ENCODE results near the gene DBP.

Gene DBP

GRCh38 chr19:48665786-48666185 lies 28.6 kb upstream of the DBP start:
- Histone ChIP-seq H2BK12ac (ENCODE audit: low read length) (no peak overlapping the region), H3K79me1 (ENCODE audit: low read length) (no peaks in the 10 kb centered on the region), H3K9me3 (ENCODE audit: insufficient read depth, low read depth, low read length) (peaks cover 11% of the 10 kb centered on the region), H3K4me3 (ENCODE audit: low read depth, low read length) (no peak overlapping the region), H3K4ac (ENCODE audit: low read depth, low read length) (no peak overlapping the region), H3K9ac (ENCODE audit: low read length) (no peak overlapping the region), H3K79me2 (ENCODE audit: control insufficient read depth, insufficient read depth, low read length, poor library complexity) (no peaks in the 10 kb centered on the region), H3K36me3 (ENCODE audit: control insufficient read depth in 1 of 2, insufficient read depth in 2 of 2, low read length in 2 of 2) (no peaks in the 10 kb centered on the region), H2AK5ac (ENCODE audit: low read length) (no peak overlapping the region), H2BK120ac (ENCODE audit: insufficient read depth, low read length, poor library complexity) (no peak overlapping the region), H3K4me1 (ENCODE audit: control insufficient read depth in 1 of 2, insufficient read depth in 2 of 2, low read length in 2 of 2) (no peaks in the 10 kb centered on the region), H3K27ac (ENCODE audit: low read depth, low read length) (no peak overlapping the region), H3K18ac (ENCODE audit: low read length) (no peak overlapping the region), H2AFZ (ENCODE audit: insufficient read depth, low read length, poor library complexity) (no peak overlapping the region), H3K14ac (ENCODE audit: low read length) (no peak overlapping the region), H3K4me2 (ENCODE audit: low read length) (no peak overlapping the region), H3K23ac (ENCODE audit: low read length) (no peak overlapping the region), H4K91ac (ENCODE audit: low read depth, low read length) (no peak overlapping the region), H4K8ac (ENCODE audit: low read depth, low read length) (no peak overlapping the region), H3K27me3 (ENCODE audit: insufficient read depth, low read length) (no peaks in the 10 kb centered on the region), H4K12ac (ENCODE audit: low read depth, low read length) (no peak overlapping the region), H2BK5ac (ENCODE audit: low read depth, low read length, poor library complexity) (no peak overlapping the region)
- no peak for DNase-seq
- no CpG with 5 or more reads among the region's 6 CpGs for WGBS (ENCODE audit: extremely low coverage, insufficient coverage, insufficient read length)

GRCh38 chr19:48664476-48664875 lies 27.3 kb upstream of the DBP start:
- no CpG with 5 or more reads among the region's 14 CpGs for WGBS (ENCODE audit: extremely low coverage, insufficient coverage, insufficient read length)

GRCh38 chr19:48663667-48664066 lies 26.5 kb upstream of the DBP start:
- no peak overlapping the region for H4K12ac ChIP-seq (ENCODE audit: low read depth, low read length)
- no peak overlapping the region for H3K23ac ChIP-seq (ENCODE audit: low read length)
- DNase-seq, result no peak
- H3K27me3 ChIP-seq (ENCODE audit: insufficient read depth, low read length), result no peaks in the 10 kb centered on the region
- H3K9me3 ChIP-seq (ENCODE audit: insufficient read depth, low read depth, low read length), result peaks cover under 1% of the 10 kb centered on the region
- no peak overlapping the region for H2AFZ ChIP-seq (ENCODE audit: insufficient read depth, low read length, poor library complexity)
- H3K18ac ChIP-seq (ENCODE audit: low read length), result no peak overlapping the region
- no peak overlapping the region for H4K91ac ChIP-seq (ENCODE audit: low read depth, low read length)
- WGBS (ENCODE audit: extremely low coverage, insufficient coverage, insufficient read length), result no CpG with 5 or more reads among the region's 4 CpGs
- H3K79me1 ChIP-seq (ENCODE audit: low read length), result no peaks in the 10 kb centered on the region
- H4K8ac ChIP-seq (ENCODE audit: low read depth, low read length), result no peak overlapping the region
- H3K27ac ChIP-seq (ENCODE audit: low read depth, low read length), result no peak overlapping the region
- H3K4me2 ChIP-seq (ENCODE audit: low read length), result no peak overlapping the region
- H3K14ac ChIP-seq (ENCODE audit: low read length), result no peak overlapping the region
- H3K79me2 ChIP-seq (ENCODE audit: control insufficient read depth, insufficient read depth, low read length, poor library complexity), result no peaks in the 10 kb centered on the region
- H2BK12ac ChIP-seq (ENCODE audit: low read length), result no peak overlapping the region
- no peak overlapping the region for H2BK5ac ChIP-seq (ENCODE audit: low read depth, low read length, poor library complexity)
- no peaks in the 10 kb centered on the region for H3K4me1 ChIP-seq (ENCODE audit: control insufficient read depth in 1 of 2, insufficient read depth in 2 of 2, low read length in 2 of 2)
- no peak overlapping the region for H3K4ac ChIP-seq (ENCODE audit: low read depth, low read length)
- H3K36me3 ChIP-seq (ENCODE audit: control insufficient read depth in 1 of 2, insufficient read depth in 2 of 2, low read length in 2 of 2), result no peaks in the 10 kb centered on the region
- no peak overlapping the region for H2AK5ac ChIP-seq (ENCODE audit: low read length)
- no peak overlapping the region for H3K9ac ChIP-seq (ENCODE audit: low read length)
- no peak overlapping the region for H2BK120ac ChIP-seq (ENCODE audit: insufficient read depth, low read length, poor library complexity)
- no peak overlapping the region for H3K4me3 ChIP-seq (ENCODE audit: low read depth, low read length)

More at GRCh38 chr19:48664476-48664875, 27.3 kb upstream of the DBP start:
- Histone ChIP-seq H3K9me3 (ENCODE audit: insufficient read depth, low read depth, low read length) (peaks cover 4% of the 10 kb centered on the region), H3K27me3 (ENCODE audit: insufficient read depth, low read length) (no peaks in the 10 kb centered on the region), H3K18ac (ENCODE audit: low read length) (no peak overlapping the region), H2BK120ac (ENCODE audit: insufficient read depth, low read length, poor library complexity) (no peak overlapping the region), H3K14ac (ENCODE audit: low read length) (no peak overlapping the region), H3K4me3 (ENCODE audit: low read depth, low read length) (no peak overlapping the region), H3K36me3 (ENCODE audit: control insufficient read depth in 1 of 2, insufficient read depth in 2 of 2, low read length in 2 of 2) (no peaks in the 10 kb centered on the region), H4K91ac (ENCODE audit: low read depth, low read length) (no peak overlapping the region), H3K4me1 (ENCODE audit: control insufficient read depth in 1 of 2, insufficient read depth in 2 of 2, low read length in 2 of 2) (no peaks in the 10 kb centered on the region), H2AFZ (ENCODE audit: insufficient read depth, low read length, poor library complexity) (no peak overlapping the region), H3K79me2 (ENCODE audit: control insufficient read depth, insufficient read depth, low read length, poor library complexity) (no peaks in the 10 kb centered on the region), H3K79me1 (ENCODE audit: low read length) (no peaks in the 10 kb centered on the region), H2BK5ac (ENCODE audit: low read depth, low read length, poor library complexity) (no peak overlapping the region), H3K27ac (ENCODE audit: low read depth, low read length) (no peak overlapping the region), H3K23ac (ENCODE audit: low read length) (no peak overlapping the region), H3K9ac (ENCODE audit: low read length) (no peak overlapping the region), H2AK5ac (ENCODE audit: low read length) (no peak overlapping the region), H4K12ac (ENCODE audit: low read depth, low read length) (no peak overlapping the region), H3K4ac (ENCODE audit: low read depth, low read length) (no peak overlapping the region), H3K4me2 (ENCODE audit: low read length) (no peak overlapping the region), H4K8ac (ENCODE audit: low read depth, low read length) (no peak overlapping the region), H2BK12ac (ENCODE audit: low read length) (no peak overlapping the region)
- no peak for DNase-seq

GRCh38 chr19:48661711-48662090 lies 24.5 kb upstream of the DBP start:
- Histone ChIP-seq H3K36me3 (ENCODE audit: control insufficient read depth in 1 of 2, insufficient read depth in 2 of 2, low read length in 2 of 2) (no peaks in the 10 kb centered on the region), H3K79me1 (ENCODE audit: low read length) (no peaks in the 10 kb centered on the region), H3K27me3 (ENCODE audit: insufficient read depth, low read length) (no peaks in the 10 kb centered on the region), H3K79me2 (ENCODE audit: control insufficient read depth, insufficient read depth, low read length, poor library complexity) (no peaks in the 10 kb centered on the region), H2BK120ac (ENCODE audit: insufficient read depth, low read length, poor library complexity) (no peak overlapping the region), H3K4me3 (ENCODE audit: low read depth, low read length) (no peak overlapping the region), H3K9me3 (ENCODE audit: insufficient read depth, low read depth, low read length) (no peaks in the 10 kb centered on the region), H3K14ac (ENCODE audit: low read length) (no peak overlapping the region), H3K4ac (ENCODE audit: low read depth, low read length) (no peak overlapping the region), H2AK5ac (ENCODE audit: low read length) (no peak overlapping the region), H3K9ac (ENCODE audit: low read length) (no peak overlapping the region), H3K18ac (ENCODE audit: low read length) (no peak overlapping the region), H4K8ac (ENCODE audit: low read depth, low read length) (no peak overlapping the region), H3K27ac (ENCODE audit: low read depth, low read length) (no peak overlapping the region), H4K12ac (ENCODE audit: low read depth, low read length) (no peak overlapping the region), H2BK12ac (ENCODE audit: low read length) (no peak overlapping the region), H3K4me1 (ENCODE audit: control insufficient read depth in 1 of 2, insufficient read depth in 2 of 2, low read length in 2 of 2) (no peaks in the 10 kb centered on the region), H2BK5ac (ENCODE audit: low read depth, low read length, poor library complexity) (no peak overlapping the region), H4K91ac (ENCODE audit: low read depth, low read length) (no peak overlapping the region), H3K23ac (ENCODE audit: low read length) (no peak overlapping the region), H2AFZ (ENCODE audit: insufficient read depth, low read length, poor library complexity) (no peak overlapping the region), H3K4me2 (ENCODE audit: low read length) (no peak overlapping the region)
- DNase-seq, result no peak
- WGBS (ENCODE audit: extremely low coverage, insufficient coverage, insufficient read length), result no CpG with 5 or more reads among the region's 50 CpGs

All from trophoblast cell (in vitro differentiated cells and primary cell).